Lower leg skin (tissue), 3 donors: ENCODE measurements around the gene IFNGR1.

ENCODE experiments used
- POLR2A ChIP-seq, 2 donors: fragments of 450-650 bp; IDR thresholded peaks; one replicate each; pipeline ENCODE4 v1.6.1; 2016 to 2017; ENCODE audit warnings: antibody characterized with exemption in 2 of 2, mild to moderate bottlenecking in 1 of 2, moderate library complexity in 1 of 2
- TF ChIP-seq, protein P1 (sequence below), 3 donors: fragments of 450-650 bp; IDR thresholded peaks; one replicate each; pipeline ENCODE4 v1.5.1; 2016; ENCODE audit warnings: antibody characterized with exemption in 3 of 3, mild to moderate bottlenecking in 3 of 3, moderate library complexity in 2 of 3

DNA sequence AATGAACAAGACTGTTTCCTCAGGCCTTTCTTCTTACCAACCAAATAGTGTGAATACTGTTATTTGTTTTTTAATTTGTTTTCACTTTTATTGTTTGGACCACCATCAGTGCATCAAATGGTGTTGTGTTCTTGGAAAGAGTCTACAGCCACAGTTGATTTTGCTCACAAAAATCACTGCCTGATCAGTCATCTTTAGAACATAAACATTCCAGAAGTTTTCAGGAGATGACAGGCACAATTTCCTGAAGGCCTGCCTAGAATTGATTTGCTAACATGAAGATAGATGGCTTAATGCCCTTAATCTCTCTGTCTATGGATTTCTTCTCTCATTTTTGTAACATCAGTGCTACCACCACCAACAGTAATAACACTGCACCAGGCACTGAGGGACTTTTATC, 59.3 kb downstream of the IFNGR1 start:
- TF ChIP-seq, protein P1, sequence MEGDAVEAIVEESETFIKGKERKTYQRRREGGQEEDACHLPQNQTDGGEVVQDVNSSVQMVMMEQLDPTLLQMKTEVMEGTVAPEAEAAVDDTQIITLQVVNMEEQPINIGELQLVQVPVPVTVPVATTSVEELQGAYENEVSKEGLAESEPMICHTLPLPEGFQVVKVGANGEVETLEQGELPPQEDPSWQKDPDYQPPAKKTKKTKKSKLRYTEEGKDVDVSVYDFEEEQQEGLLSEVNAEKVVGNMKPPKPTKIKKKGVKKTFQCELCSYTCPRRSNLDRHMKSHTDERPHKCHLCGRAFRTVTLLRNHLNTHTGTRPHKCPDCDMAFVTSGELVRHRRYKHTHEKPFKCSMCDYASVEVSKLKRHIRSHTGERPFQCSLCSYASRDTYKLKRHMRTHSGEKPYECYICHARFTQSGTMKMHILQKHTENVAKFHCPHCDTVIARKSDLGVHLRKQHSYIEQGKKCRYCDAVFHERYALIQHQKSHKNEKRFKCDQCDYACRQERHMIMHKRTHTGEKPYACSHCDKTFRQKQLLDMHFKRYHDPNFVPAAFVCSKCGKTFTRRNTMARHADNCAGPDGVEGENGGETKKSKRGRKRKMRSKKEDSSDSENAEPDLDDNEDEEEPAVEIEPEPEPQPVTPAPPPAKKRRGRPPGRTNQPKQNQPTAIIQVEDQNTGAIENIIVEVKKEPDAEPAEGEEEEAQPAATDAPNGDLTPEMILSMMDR (IDR thresholded peaks at IDR 0.05): no peak
- TF ChIP-seq POLR2A (IDR thresholded peaks at IDR 0.05): no peak
